Activated CD4-positive, alpha-beta T cell treated with anti-CD3 and anti-CD28 coated beads, Interleukin-2, amount 50 U/mL, for 16 hours (primary cell): ENCODE measurements around the gene OMP.

ENCODE experiments used
- DNase-seq: peaks from one replicate; pipeline ENCODE4 v3.0.0-alpha.2; 2020

Gene OMP

GRCh38 chr11:77108436-77108835 lies 5.8 kb downstream of the OMP start:
- DNase-seq: no peak

- DNase-seq: no peak
These were observed 6.8 kb downstream of the OMP start for GRCh38 chr11:77109236-77110019.

DNA sequence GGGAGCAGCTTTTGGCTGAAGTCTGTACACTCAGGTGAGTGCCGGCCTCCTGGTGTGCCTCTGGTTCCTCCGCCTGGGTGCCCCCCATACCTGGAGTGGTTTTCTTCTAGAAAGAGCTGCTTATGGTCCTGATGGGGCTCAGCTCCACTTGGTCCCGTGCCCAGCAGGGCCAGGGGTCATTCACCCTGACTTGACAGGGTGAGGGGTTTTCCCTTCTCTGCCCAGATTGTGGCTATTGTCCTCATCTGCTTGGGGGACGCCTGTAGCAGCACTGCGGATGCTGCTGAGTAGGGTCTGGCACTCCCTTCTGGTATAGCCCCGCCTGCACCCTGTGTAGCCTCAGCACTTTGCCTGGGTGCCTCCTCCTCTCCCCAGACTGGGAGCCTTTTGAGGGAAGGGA lies 8.2 kb downstream of the OMP start:
- no peak for DNase-seq

DNA sequence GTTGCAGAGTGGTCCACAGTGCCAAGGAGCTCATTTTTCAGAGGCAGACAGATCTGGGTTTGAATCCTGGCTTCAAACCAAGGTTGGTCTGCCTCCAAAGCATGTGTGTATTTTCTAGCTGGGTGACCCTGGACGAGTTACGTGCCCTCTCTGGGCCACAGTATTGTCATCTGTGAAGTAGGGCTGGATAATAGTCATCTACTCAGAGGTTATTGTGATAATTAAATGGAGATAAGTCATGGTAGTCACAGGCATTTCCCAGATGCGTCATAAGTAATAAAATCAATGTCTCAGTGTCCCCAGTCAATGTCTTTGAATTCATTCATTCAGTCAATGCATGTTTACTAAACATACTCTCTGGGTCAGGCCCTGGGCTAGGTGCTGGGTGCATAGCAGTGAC lies 8.6 kb downstream of the OMP start:
- no peak for DNase-seq

GRCh38 chr11:77111946-77112345 lies 9.3 kb downstream of the OMP start:
- DNase-seq: no peak

DNA sequence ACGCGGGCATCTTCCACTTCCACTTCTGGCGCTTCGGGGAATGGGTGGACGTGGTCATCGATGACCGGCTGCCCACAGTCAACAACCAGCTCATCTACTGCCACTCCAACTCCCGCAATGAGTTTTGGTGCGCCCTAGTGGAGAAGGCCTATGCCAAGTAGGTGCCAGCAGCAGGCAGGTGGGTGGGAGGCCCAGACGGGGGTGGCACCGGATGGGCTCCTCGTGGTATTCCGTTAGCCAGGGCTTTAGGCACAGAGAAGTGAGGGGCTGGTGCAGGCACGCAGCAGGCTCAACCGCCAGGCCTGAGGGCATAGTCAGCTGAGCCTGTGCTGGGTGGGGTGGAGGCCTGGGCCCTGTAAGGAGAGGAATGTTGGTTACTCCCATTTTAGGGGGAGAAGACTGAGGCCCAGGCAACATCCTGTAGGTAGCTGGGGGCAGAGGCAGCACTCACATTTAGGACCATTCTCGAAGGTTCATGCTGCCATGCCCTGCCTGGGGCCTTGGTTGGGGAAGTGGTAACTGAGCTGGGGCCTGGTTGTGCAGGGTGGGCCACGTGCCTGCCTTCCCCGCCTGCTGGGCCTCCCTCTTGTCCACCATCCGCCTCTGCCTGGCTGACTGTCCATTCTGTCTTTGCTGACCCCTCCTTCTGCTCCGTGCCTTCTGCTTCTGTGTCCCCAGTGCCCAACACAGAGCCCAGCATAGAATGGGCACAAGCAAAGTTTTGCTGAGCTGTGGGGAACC lies 10.2 kb downstream of the OMP start:
- DNase-seq: no peak

DNA sequence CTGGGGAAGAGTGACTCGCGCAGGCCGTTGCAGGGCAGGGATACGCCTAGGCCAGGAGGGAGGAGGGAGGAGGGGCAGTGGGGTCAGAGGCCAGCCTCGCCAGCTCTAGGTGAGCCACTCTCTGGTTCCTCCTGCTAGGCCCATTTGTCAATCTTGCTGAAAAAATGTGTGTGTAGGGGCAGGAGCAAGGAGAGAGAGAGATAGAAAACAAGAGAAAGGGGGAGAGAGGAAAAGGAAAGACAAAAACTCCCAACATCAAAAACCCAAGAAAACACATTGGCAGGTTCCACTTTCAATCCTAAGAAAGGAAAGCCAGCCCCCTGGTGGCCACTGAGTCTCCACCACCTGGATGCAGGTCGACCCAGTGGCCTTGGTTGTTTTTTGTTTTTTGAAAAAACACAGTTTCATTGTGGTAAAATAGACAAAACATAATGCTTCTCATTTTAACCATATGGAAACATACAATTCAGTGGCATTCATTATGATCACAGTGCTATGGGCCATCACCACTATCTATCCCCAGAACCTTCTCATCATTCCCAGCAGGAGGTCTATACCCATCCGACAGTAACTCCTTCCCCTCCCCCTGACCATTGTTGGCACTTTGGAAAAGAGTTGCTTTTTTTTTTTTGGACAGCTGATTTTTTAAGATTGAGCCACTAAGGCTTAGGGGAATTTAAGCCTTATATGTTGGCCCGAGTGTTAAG lies 10.9 kb downstream of the OMP start:
- no peak for DNase-seq

- no peak for DNase-seq
These were observed 11.4 kb downstream of the OMP start for GRCh38 chr11:77114089-77114463.

GRCh38 chr11:77115181-77115611 lies 12.6 kb downstream of the OMP start:
- no peak for DNase-seq

DNA sequence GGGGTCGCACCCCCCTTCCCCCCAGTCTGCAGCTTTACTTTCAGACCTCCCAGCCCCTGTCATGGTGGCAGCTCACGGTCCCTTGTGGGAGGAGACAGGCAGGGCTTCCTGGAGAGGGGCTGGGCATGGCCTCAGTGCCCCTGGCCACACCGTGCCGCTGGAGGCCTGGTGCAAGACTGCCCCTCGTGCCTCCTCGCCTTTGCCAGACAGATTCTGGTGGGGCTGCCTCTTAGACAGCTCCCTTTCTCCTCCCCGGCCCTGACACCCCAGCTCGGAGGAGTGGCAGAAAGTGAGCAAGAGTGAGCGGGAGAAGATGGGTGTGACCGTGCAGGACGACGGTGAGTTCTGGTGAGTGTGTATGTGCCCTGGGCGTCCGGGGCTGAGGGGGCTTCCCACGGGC lies 13.3 kb downstream of the OMP start:
- no peak for DNase-seq

- DNase-seq: no peak
These were observed 14.9 kb downstream of the OMP start for GRCh38 chr11:77117492-77117891.

GRCh38 chr11:77118086-77118485 lies 15.4 kb downstream of the OMP start:
- no peak for DNase-seq

- no peak for DNase-seq
These were observed 16.3 kb downstream of the OMP start for GRCh38 chr11:77118971-77119370.

- DNase-seq: no peak
These were observed 16.9 kb downstream of the OMP start for GRCh38 chr11:77119531-77119936.

DNA sequence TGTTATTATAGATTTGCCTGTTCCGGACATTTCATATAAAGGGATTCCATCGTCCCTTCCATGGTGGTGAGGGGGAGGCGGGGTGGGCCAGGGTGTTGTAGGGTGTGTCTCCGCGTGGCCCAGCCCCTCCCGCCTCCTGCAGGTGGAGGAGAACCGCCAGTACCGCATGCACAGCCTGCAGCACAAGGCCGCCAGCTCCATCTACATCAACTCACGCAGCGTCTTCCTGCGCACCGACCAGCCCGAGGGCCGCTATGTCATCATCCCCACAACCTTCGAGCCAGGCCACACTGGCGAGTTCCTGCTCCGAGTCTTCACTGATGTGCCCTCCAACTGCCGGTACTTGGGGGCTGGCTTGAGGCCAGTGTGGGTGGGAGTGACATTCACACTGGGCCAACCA lies 17.9 kb downstream of the OMP start:
- no peak for DNase-seq

- no peak for DNase-seq
These were observed 18.5 kb downstream of the OMP start for GRCh38 chr11:77121096-77121640.

- DNase-seq: no peak
These were observed 19.4 kb downstream of the OMP start for GRCh38 chr11:77121876-77122575.

DNA sequence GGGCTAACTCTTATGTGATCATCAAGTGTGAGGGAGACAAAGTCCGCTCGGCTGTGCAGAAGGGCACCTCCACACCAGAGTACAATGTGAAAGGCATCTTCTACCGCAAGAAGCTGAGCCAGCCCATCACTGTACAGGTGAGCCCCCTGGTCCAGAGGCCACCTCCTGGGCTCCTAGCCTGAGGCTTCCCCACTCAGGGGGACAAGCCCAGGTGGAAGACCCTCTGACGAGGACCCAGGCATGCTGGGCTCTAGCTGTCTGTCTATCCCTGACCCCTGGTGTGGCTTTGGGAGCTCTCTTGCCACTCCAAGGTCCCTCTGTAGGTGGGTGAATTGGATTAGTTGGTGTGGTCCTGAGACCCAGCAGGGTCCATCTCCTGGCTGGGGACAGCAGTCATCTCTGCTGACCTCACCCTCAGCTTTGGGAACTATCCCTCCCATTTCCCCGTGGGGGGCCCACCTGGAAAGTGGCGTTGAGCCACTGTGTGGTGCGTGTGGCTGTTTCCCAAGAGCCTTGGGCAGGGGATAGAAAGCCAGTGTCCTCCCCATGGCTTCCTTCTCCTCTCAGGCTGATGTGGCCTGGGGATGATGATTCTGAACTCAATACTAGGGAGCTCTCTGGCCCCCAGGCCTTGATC lies 20.1 kb downstream of the OMP start:
- no peak for DNase-seq

GRCh38 chr11:77123591-77123990 lies 21.0 kb downstream of the OMP start:
- no peak for DNase-seq

DNA sequence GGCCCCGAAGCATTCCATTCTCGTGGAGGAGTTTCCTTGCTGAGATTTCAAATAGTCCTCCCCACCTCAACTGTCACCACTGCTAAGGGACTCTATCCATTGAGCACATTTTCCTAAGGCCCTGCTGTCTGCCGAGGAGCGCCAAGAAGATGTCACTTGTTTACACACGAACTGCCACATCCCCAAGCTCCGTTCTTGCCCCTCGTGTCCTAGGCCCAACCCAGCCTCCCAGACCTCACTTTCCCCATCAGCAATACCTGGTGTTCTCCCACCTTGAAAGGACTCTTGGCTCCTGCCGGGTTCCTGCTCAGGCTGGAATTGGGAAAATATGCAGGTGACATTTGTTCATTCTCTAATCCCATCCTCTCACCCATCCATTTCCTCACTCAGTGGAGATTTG lies 21.4 kb downstream of the OMP start:
- no peak for DNase-seq

- no peak for DNase-seq
These were observed 21.8 kb downstream of the OMP start for GRCh38 chr11:77124488-77124887.

DNA sequence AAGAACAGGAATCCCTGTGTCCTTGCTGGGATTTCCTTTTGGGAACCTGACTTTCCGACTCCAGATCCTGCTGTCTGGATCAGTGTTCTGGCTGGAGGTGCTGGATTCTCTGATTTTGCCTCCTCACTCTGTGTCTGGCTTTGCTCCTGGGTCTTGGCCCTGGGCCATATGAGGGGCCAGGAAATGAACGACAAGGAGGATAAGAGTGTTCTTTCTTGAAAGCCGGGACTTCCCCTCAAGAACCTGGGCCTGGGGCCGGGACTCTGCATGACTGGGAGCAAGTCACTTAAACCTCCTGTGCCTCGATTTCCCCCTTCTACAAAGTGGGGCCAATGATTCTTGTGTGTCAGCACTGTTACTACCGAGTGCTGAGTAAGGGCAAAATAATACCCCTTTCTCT lies 22.6 kb downstream of the OMP start:
- no peak for DNase-seq

DNA sequence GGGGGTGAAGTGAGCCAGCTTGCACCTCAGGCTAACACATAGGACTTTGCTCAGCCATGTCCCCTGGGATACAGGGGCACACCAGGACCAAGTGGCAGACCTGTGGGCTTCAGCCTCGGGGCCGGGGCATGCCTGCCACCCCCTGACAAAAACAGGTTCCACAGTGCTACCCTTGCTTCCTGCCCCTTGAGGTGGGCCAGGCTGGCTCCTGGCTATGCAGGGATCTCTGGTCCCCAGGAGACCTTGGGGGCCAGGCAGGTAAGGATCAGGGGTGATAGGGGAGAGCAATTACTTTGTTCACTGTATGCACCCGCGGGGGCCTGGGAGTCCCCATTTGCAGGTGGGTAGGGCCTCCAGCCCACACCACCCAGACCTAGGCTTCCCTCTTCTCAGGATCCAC lies 23.1 kb downstream of the OMP start:
- DNase-seq: no peak
